NCI-H1694 (cell line): ENCODE data around the gene ZBTB8B.

Source experiments
- DNase-seq: peaks from one replicate; lab custom pipeline; 2025; lab: John Stamatoyannopoulos, UW

The ZBTB8B gene

GRCh38 chr1:32508761-32509160 lies 43.9 kb downstream of the ZBTB8B start:
- DNase-seq: no peak

GRCh38 chr1:32509939-32510338 lies 45.1 kb downstream of the ZBTB8B start:
- no peak for DNase-seq
